WTC11 (cell line): ENCODE data around the gene ZNF232. TPM values are rescaled to one million over a fixed set of nuclear protein-coding genes. Genes with fewer than 3 reads are reported as not detected.
"Not testable (repeated sequence)": the region's sequence is repeated elsewhere in the genome, so short reads cannot be mapped to it uniquely, and the experiment has no call there.

Source experiments
- ATAC-seq: fragments of 200-7000 bp; cut with Tn5 transposase; 2 replicates; pipeline ENCODE4 v1.10.0; 2021; ENCODE audit warnings: mild to moderate bottlenecking, moderate library complexity
- CTCF ChIA-PET: fragments of 300-600 bp; sonication (Branson Sonifier 250); formaldehyde crosslinking; loops from one replicate; lab custom pipeline; 2021; ENCODE audit warnings: antibody characterized with exemption; lab: Charles Lee
- POLR2A ChIA-PET: fragments of 350-600 bp; sonication (Branson Sonifier 250); formaldehyde crosslinking; loops from one replicate; lab custom pipeline; 2021; ENCODE audit warnings: antibody characterized with exemption; lab: Charles Lee
- DNase-seq: peaks from one replicate; pipeline ENCODE4 v3.0.0; 2021; ENCODE audit warnings: low spot score
- H3K27ac Mint-ChIP-seq: 2 replicates; pipeline ENCODE4 v1.8.0; 2021; ENCODE audit warnings: mixed read lengths
- H3K27me3 Mint-ChIP-seq: 2 replicates; pipeline ENCODE4 v1.8.0; 2021; ENCODE audit warnings: low read depth, mild to moderate bottlenecking, moderate library complexity, mixed read lengths
- H3K36me3 Mint-ChIP-seq: 2 replicates; pipeline ENCODE4 v1.8.0; 2021; ENCODE audit warnings: mixed read lengths
- H3K4me1 Mint-ChIP-seq: 2 replicates; pipeline ENCODE4 v1.8.0; 2022; ENCODE audit warnings: mixed read lengths
- H3K4me3 Mint-ChIP-seq: 2 replicates; pipeline ENCODE4 v1.8.0; 2021; ENCODE audit warnings: mild to moderate bottlenecking, moderate library complexity, mixed read lengths
- H3K9me3 Mint-ChIP-seq: 2 replicates; pipeline ENCODE4 v1.8.0; 2021; ENCODE audit warnings: mixed read lengths
- ATF3 ChIP-seq: sonication (generic); formaldehyde crosslinking; conservative IDR thresholded peaks from 2 replicates; pipeline ENCODE4 v1.8.1; 2022; ENCODE audit warnings: mild to moderate bottlenecking, missing genetic modification reagents
- CTCF ChIP-seq: fragments of 200-600 bp; IDR thresholded peaks from 2 replicates; pipeline ENCODE4 v1.8.0; 2022; ENCODE audit warnings: antibody characterized with exemption
- E2F5 ChIP-seq: sonication (generic); formaldehyde crosslinking; IDR thresholded peaks from 2 replicates; pipeline ENCODE4 v1.8.1; 2022; ENCODE audit warnings: mild to moderate bottlenecking, moderate library complexity, missing genetic modification reagents
- ETV6 ChIP-seq: sonication (generic); formaldehyde crosslinking; IDR thresholded peaks from 2 replicates; pipeline ENCODE4 v1.8.1; 2022; ENCODE audit warnings: mild to moderate bottlenecking, missing genetic modification reagents
- GABPB1 ChIP-seq: sonication (generic); formaldehyde crosslinking; IDR thresholded peaks from 2 replicates; pipeline ENCODE4 v1.8.1; 2023; ENCODE audit warnings: mild to moderate bottlenecking, missing genetic modification reagents
- HMGA2 ChIP-seq: fragments of 250-450 bp; sonication (Bioruptor Pico); IDR thresholded peaks from 2 replicates; pipeline ENCODE4 v1.4.0; 2021; ENCODE audit warnings: mild to moderate bottlenecking, moderate library complexity
- HMGXB4 ChIP-seq: sonication (generic); formaldehyde crosslinking; IDR thresholded peaks from 2 replicates; pipeline ENCODE4 v1.8.1; 2023; ENCODE audit warnings: mild to moderate bottlenecking, moderate library complexity, missing genetic modification reagents
- JAZF1 ChIP-seq: fragments of 250-450 bp; sonication (Bioruptor Pico); IDR thresholded peaks from 2 replicates; pipeline ENCODE4 v1.9.0; 2021; ENCODE audit warnings: moderate library complexity, mild to moderate bottlenecking, inconsistent platforms
- MAX ChIP-seq: sonication (generic); formaldehyde crosslinking; IDR thresholded peaks from 2 replicates; pipeline ENCODE4 v1.8.0; 2022; ENCODE audit warnings: mild to moderate bottlenecking, missing genetic modification reagents
- NR2C2 ChIP-seq: sonication (generic); formaldehyde crosslinking; IDR thresholded peaks from 2 replicates; pipeline ENCODE4 v1.8.0; 2022; ENCODE audit warnings: mild to moderate bottlenecking, missing genetic modification reagents
- OVOL2 ChIP-seq: fragments of 250-450 bp; sonication (Bioruptor Pico); IDR thresholded peaks from 2 replicates; pipeline ENCODE4 v1.9.0; 2021; ENCODE audit warnings: mild to moderate bottlenecking, borderline replicate concordance
- STAT6 ChIP-seq: sonication (generic); formaldehyde crosslinking; conservative IDR thresholded peaks from 2 replicates; pipeline ENCODE4 v1.8.1; 2023; ENCODE audit warnings: mild to moderate bottlenecking, low read depth, missing genetic modification reagents, moderate library complexity
- TP53 ChIP-seq: sonication (generic); formaldehyde crosslinking; IDR thresholded peaks from 2 replicates; pipeline ENCODE4 v1.8.1; 2023; ENCODE audit warnings: mild to moderate bottlenecking, missing genetic modification reagents
- total RNA-seq: library from RNA; stranded (reverse); gene quantifications from 3 replicates; pipeline ENCODE4 v1.2.3, GENCODE V29; 2021
- TF ChIP-seq, protein P1 (sequence below): sonication (generic); formaldehyde crosslinking; IDR thresholded peaks from 2 replicates; pipeline ENCODE4 v1.8.0; 2023; ENCODE audit warnings: missing genetic modification reagents, mild to moderate bottlenecking, borderline replicate concordance
- TF ChIP-seq, protein P2 (sequence below): sonication (generic); formaldehyde crosslinking; IDR thresholded peaks from 2 replicates; pipeline ENCODE4 v1.8.1; 2023; ENCODE audit warnings: mild to moderate bottlenecking, missing genetic modification reagents, moderate library complexity
- TF ChIP-seq, protein P3 (sequence below): sonication (generic); formaldehyde crosslinking; IDR thresholded peaks from 2 replicates; pipeline ENCODE4 v1.8.0; 2022; ENCODE audit warnings: mild to moderate bottlenecking, missing genetic modification reagents

Gene ZNF232
- total RNA-seq, 1 experiment from 2014 or later, result 21.7 TPM

DNA sequence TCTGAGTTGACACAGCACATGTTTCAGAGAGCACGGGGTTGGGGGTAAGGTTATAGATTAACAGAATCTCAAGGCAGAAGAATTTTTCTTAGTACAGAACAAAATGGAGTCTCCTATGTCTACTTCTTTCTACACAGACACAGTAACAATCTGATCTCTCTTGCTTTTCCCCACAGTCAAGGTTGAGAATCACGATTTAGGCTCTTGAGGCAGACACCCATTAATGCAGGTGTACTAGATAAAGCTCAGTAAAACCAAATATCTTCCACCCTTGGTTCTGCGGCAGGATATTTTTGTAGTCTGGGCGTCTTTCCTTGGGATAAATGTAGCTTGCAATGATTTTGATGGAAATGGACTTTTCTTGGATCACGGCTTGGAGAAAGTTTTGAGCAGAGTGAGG lies 36.2 kb downstream of the ZNF232 start:
- Mint-ChIP-seq H3K4me1 (peaks cover 15% of the 10 kb centered on the region), H3K27me3 (peaks cover 37% of the 10 kb centered on the region)
- H3K36me3 Mint-ChIP-seq, ATAC-seq, DNase-seq, H3K27ac Mint-ChIP-seq, H3K9me3 Mint-ChIP-seq, CTCF ChIA-PET, H3K4me3 Mint-ChIP-seq: not testable (repeated sequence)
- POLR2A ChIA-PET, result interaction anchor here (0.6 kb wide), 1 partner anchor 105 kb away, joined by 3 read pairs; no protein-coding TSS in a partner anchor

GRCh38 chr17:5069724-5070123 lies 42.0 kb downstream of the ZNF232 start:
- DNase-seq (no peak), ATAC-seq (no peak)
- POLR2A ChIA-PET, result no interaction called here
- Mint-ChIP-seq H3K36me3 (no peaks in the 10 kb centered on the region), H3K4me1 (peaks cover 4% of the 10 kb centered on the region), H3K4me3 (no peak overlapping the region), H3K27ac (no peak overlapping the region), H3K27me3 (peaks cover 4% of the 10 kb centered on the region), H3K9me3 (no peaks in the 10 kb centered on the region)
- TF ChIP-seq GABPB1 (CRISPR knock-in tag), result peak; percentile 38; the same call in 1 of the 2 replicates
- no peak for TF ChIP-seq HMGA2
- CTCF ChIA-PET, result interaction anchor here (0.6 kb wide), 1 partner anchor 16 kb away, joined by 3 read pairs; no protein-coding TSS in a partner anchor

GRCh38 chr17:5068236-5068635 lies 43.4 kb downstream of the ZNF232 start:
- Mint-ChIP-seq H3K4me1 (no peaks in the 10 kb centered on the region), H3K27me3 (peaks cover 4% of the 10 kb centered on the region), H3K9me3 (no peaks in the 10 kb centered on the region), H3K4me3 (no peak overlapping the region), H3K36me3 (no peaks in the 10 kb centered on the region), H3K27ac (no peak overlapping the region)
- ChIA-PET CTCF (interaction anchor here (1.3 kb wide), 1 partner anchor 10 kb away, joined by 3 read pairs; the partner anchor contains the start of gene ZFP3), POLR2A (interaction anchor here (0.7 kb wide), 1 partner anchor 10 kb away, joined by 3 read pairs; the partner anchor contains the start of gene ZFP3)
- no peak for ATAC-seq
- DNase-seq, result no peak
- TF ChIP-seq OVOL2 (CRISPR knock-in tag) (no peak), CTCF (no peak), E2F5 (CRISPR knock-in tag) (no peak), MAX (no peak), ATF3 (CRISPR knock-in tag) (no peak), TP53 (CRISPR knock-in tag) (no peak), JAZF1 (CRISPR knock-in tag) (no peak), HMGXB4 (CRISPR knock-in tag) (no peak), ETV6 (CRISPR knock-in tag) (no peak), NR2C2 (CRISPR knock-in tag) (no peak), STAT6 (CRISPR knock-in tag) (no peak)
- TF ChIP-seq, protein P1, sequence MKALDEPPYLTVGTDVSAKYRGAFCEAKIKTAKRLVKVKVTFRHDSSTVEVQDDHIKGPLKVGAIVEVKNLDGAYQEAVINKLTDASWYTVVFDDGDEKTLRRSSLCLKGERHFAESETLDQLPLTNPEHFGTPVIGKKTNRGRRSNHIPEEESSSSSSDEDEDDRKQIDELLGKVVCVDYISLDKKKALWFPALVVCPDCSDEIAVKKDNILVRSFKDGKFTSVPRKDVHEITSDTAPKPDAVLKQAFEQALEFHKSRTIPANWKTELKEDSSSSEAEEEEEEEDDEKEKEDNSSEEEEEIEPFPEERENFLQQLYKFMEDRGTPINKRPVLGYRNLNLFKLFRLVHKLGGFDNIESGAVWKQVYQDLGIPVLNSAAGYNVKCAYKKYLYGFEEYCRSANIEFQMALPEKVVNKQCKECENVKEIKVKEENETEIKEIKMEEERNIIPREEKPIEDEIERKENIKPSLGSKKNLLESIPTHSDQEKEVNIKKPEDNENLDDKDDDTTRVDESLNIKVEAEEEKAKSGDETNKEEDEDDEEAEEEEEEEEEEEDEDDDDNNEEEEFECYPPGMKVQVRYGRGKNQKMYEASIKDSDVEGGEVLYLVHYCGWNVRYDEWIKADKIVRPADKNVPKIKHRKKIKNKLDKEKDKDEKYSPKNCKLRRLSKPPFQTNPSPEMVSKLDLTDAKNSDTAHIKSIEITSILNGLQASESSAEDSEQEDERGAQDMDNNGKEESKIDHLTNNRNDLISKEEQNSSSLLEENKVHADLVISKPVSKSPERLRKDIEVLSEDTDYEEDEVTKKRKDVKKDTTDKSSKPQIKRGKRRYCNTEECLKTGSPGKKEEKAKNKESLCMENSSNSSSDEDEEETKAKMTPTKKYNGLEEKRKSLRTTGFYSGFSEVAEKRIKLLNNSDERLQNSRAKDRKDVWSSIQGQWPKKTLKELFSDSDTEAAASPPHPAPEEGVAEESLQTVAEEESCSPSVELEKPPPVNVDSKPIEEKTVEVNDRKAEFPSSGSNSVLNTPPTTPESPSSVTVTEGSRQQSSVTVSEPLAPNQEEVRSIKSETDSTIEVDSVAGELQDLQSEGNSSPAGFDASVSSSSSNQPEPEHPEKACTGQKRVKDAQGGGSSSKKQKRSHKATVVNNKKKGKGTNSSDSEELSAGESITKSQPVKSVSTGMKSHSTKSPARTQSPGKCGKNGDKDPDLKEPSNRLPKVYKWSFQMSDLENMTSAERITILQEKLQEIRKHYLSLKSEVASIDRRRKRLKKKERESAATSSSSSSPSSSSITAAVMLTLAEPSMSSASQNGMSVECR (CRISPR knock-in tag), result no peak
- TF ChIP-seq, protein P2, sequence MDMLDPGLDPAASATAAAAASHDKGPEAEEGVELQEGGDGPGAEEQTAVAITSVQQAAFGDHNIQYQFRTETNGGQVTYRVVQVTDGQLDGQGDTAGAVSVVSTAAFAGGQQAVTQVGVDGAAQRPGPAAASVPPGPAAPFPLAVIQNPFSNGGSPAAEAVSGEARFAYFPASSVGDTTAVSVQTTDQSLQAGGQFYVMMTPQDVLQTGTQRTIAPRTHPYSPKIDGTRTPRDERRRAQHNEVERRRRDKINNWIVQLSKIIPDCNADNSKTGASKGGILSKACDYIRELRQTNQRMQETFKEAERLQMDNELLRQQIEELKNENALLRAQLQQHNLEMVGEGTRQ (CRISPR knock-in tag), result no peak
- TF ChIP-seq, protein P3, sequence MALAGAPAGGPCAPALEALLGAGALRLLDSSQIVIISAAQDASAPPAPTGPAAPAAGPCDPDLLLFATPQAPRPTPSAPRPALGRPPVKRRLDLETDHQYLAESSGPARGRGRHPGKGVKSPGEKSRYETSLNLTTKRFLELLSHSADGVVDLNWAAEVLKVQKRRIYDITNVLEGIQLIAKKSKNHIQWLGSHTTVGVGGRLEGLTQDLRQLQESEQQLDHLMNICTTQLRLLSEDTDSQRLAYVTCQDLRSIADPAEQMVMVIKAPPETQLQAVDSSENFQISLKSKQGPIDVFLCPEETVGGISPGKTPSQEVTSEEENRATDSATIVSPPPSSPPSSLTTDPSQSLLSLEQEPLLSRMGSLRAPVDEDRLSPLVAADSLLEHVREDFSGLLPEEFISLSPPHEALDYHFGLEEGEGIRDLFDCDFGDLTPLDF (CRISPR knock-in tag), result no peak
